Right lobe of liver (tissue), 6 donors: ENCODE data around the gene EFR3B. TPM values are rescaled to one million over a fixed set of nuclear protein-coding genes. Genes with fewer than 3 reads are reported as not detected.

ENCODE experiments used
- ATAC-seq, 4 donors: fragments of 200-7000 bp; cut with Tn5 transposase; one replicate each; pipeline ENCODE4 v1.9.1; 2020; ENCODE audit warnings: mild to moderate bottlenecking in 4 of 4, moderate library complexity in 4 of 4
- DNase-seq, 3 donors: peaks; one replicate each; pipeline ENCODE4 v3.0.0-alpha.2; 2020
- H3K27ac ChIP-seq, 3 donors: fragments of 200-600 bp; one replicate each; pipeline ENCODE4 v1.8.0; 2022
- H3K27me3 ChIP-seq, 2 donors: fragments of 200-600 bp; one replicate each; pipeline ENCODE4 v1.8.0; 2022
- H3K36me3 ChIP-seq, 4 donors: fragments of 200-600 bp; sonication (generic) in 1 of 4; one replicate each; pipeline versions ENCODE4 v1.5.1 to v1.8.0; 2017 to 2022; ENCODE audit warnings: control low read depth in 1 of 4
- H3K4me1 ChIP-seq, 4 donors: fragments of 200-600 bp; sonication (generic) in 1 of 4; one replicate each; pipeline versions ENCODE4 v1.5.1 to v1.8.0; 2017 to 2022; ENCODE audit warnings: control low read depth in 1 of 4
- H3K4me3 ChIP-seq, 3 donors: fragments of 200-600 bp; one replicate each; pipeline ENCODE4 v1.8.0; 2022
- H3K9me3 ChIP-seq, 4 donors: fragments of 200-600 bp; sonication (generic) in 1 of 4; one replicate each; pipeline versions ENCODE4 v1.5.1 to v1.8.0; 2017 to 2022; ENCODE audit warnings: control low read depth in 1 of 4
- POLR2A ChIP-seq: fragments of 450-650 bp; IDR thresholded peaks from one replicate; pipeline ENCODE4 v1.6.1; 2017; ENCODE audit warnings: antibody characterized with exemption, mild to moderate bottlenecking
- WGBS: methylation state at CpG from one replicate; pipeline ENCODE4 v1.1.6; 2018; ENCODE audit warnings: low coverage, low lambda C conversion rate; ENCODE audit not compliant: insufficient coverage; ENCODE audit errors: missing lambda C conversion rate; 5-methylcytosine and 5-hydroxymethylcytosine counted together
- intact Hi-C, 2 donors: fragments of 100-400 bp; cut with DNase I; formaldehyde crosslinking; loops; one replicate each; pipeline versions ENCODE4 v1.11.2 to v1.14.1; 2022
- total RNA-seq, 6 experiments: library from RNA; depleted of rRNA in 2 of 6; stranded (reverse); fragments of >200 nt in 2 of 6; fragmentation: NEBNext Ultra II Directional in 3 of 6; extraction: Animal tissue kit (Norgen Biotek cat#: 25700) in 3 of 6; gene quantifications; one replicate each; pipeline versions ENCODE4 v1.1.0 to v1.2.4, GENCODE V29; 2016 to 2023
- TF ChIP-seq, protein P1 (sequence below), 4 donors: fragments of 200-600 bp in 3 of 4; fragments of 450-650 bp in 1 of 4; IDR thresholded peaks; one replicate each; pipeline versions ENCODE4 v1.5.1 to v1.8.0; 2016 to 2022; ENCODE audit warnings: antibody characterized with exemption in 4 of 4, mild to moderate bottlenecking in 2 of 4
- donor health status: DM: no; HTN: yes; CAD: no.
- donor health status: DM: no; HTN: no; CAD: no.
- donor health status: DM: no; HTN: no; CAD: no.
- donor health status: DM: no; HTN: yes; CAD: no.
- donor health status: DM: no; HTN: yes; CAD: no.

The EFR3B gene
- total RNA-seq, 6 experiments from 2014 or later: 0.12 to 0.33 (median 0.16) TPM; not detected in 1

GRCh38 chr2:25178976-25179375, 137.1 kb downstream of the EFR3B start:
- ATAC-seq (peak in 1 of 4 donors; percentile 26), DNase-seq (no peak)
- Histone ChIP-seq H3K9me3 (no peaks in the 10 kb centered on the region), H3K27me3 (no peaks in the 10 kb centered on the region), H3K4me3 (no peak overlapping the region), H3K27ac (no peak overlapping the region), H3K4me1 (no peaks in the 10 kb centered on the region), H3K36me3 (no peaks in the 10 kb centered on the region)
- TF ChIP-seq, protein P1, sequence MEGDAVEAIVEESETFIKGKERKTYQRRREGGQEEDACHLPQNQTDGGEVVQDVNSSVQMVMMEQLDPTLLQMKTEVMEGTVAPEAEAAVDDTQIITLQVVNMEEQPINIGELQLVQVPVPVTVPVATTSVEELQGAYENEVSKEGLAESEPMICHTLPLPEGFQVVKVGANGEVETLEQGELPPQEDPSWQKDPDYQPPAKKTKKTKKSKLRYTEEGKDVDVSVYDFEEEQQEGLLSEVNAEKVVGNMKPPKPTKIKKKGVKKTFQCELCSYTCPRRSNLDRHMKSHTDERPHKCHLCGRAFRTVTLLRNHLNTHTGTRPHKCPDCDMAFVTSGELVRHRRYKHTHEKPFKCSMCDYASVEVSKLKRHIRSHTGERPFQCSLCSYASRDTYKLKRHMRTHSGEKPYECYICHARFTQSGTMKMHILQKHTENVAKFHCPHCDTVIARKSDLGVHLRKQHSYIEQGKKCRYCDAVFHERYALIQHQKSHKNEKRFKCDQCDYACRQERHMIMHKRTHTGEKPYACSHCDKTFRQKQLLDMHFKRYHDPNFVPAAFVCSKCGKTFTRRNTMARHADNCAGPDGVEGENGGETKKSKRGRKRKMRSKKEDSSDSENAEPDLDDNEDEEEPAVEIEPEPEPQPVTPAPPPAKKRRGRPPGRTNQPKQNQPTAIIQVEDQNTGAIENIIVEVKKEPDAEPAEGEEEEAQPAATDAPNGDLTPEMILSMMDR (IDR thresholded peaks at IDR 0.05): no peak
- TF ChIP-seq POLR2A: no peak
- whole genome bisulfite sequencing: 43% methylated on average over 2 of the region's 10 CpGs
- intact Hi-C loops: no loop called here

GRCh38 chr2:25184254-25184653, 142.4 kb downstream of the EFR3B start:
- no peak for DNase-seq
- no peak overlapping the region for H3K4me3 ChIP-seq
- WGBS: 23% methylated on average over 3 of the region's 5 CpGs
- H3K4me1 ChIP-seq: no peaks in the 10 kb centered on the region
- no peak overlapping the region for H3K27ac ChIP-seq
- no peaks in the 10 kb centered on the region for H3K9me3 ChIP-seq
- no peak for TF ChIP-seq POLR2A
- H3K27me3 ChIP-seq: no peaks in the 10 kb centered on the region
- no peak for ATAC-seq
- intact Hi-C loops: no loop called here
- no peaks in the 10 kb centered on the region for H3K36me3 ChIP-seq

- Histone ChIP-seq H3K9me3 (no peaks in the 10 kb centered on the region), H3K27me3 (no peaks in the 10 kb centered on the region), H3K27ac (no peak overlapping the region), H3K4me1 (no peaks in the 10 kb centered on the region), H3K36me3 (no peaks in the 10 kb centered on the region), H3K4me3 (no peak overlapping the region)
- WGBS: 56% methylated on average over 9 of the region's 11 CpGs
- TF ChIP-seq, protein P1 (IDR thresholded peaks at IDR 0.05): no peak
- TF ChIP-seq POLR2A: no peak
- DNase-seq: no peak
- no peak for ATAC-seq
- intact Hi-C loops: no loop called here
Observed at GRCh38 chr2:25187729-25188350, 146.0 kb downstream of the EFR3B start.

- DNase-seq: no peak
- ATAC-seq: no peak
- Histone ChIP-seq H3K4me1 (no peaks in the 10 kb centered on the region), H3K4me3 (no peak overlapping the region), H3K9me3 (no peaks in the 10 kb centered on the region), H3K27me3 (no peaks in the 10 kb centered on the region), H3K36me3 (no peaks in the 10 kb centered on the region), H3K27ac (no peak overlapping the region)
- 78% methylated on average over 4 of the region's 4 CpGs for WGBS
- intact Hi-C loops: no loop called here
- TF ChIP-seq, protein P1 (IDR thresholded peaks at IDR 0.05): no peak
- TF ChIP-seq POLR2A: no peak
Observed at GRCh38 chr2:25188405-25188804, 146.5 kb downstream of the EFR3B start.

- H3K4me3 ChIP-seq: no peak overlapping the region
- intact Hi-C loops: no loop called here
- H3K27ac ChIP-seq: no peak overlapping the region
- H3K27me3 ChIP-seq: no peaks in the 10 kb centered on the region
- 81% methylated on average over 5 of the region's 5 CpGs for WGBS
- TF ChIP-seq POLR2A: no peak
- TF ChIP-seq, protein P1 (IDR thresholded peaks at IDR 0.05): no peak
- no peaks in the 10 kb centered on the region for H3K36me3 ChIP-seq
- H3K9me3 ChIP-seq: no peaks in the 10 kb centered on the region
- DNase-seq: no peak
- no peak for ATAC-seq
- H3K4me1 ChIP-seq: no peaks in the 10 kb centered on the region
Observed at GRCh38 chr2:25190536-25190935, 148.7 kb downstream of the EFR3B start.
